Neural crest cell (in vitro differentiated cells): Measurements from ENCODE around the gene MVB12B. TPM values are rescaled to one million over a fixed set of nuclear protein-coding genes. Genes with fewer than 3 reads are reported as not detected.

Source experiments
- DNase-seq: peaks from one replicate; pipeline ENCODE4 v3.0.0; 2021; ENCODE audit warnings: low read depth, mixed read lengths, low spot score
- H3K27ac Mint-ChIP-seq: one replicate; pipeline ENCODE4 v1.8.0; 2021; ENCODE audit warnings: mild to moderate bottlenecking, mixed read lengths; ENCODE audit not compliant: unreplicated experiment
- H3K27me3 Mint-ChIP-seq: 2 replicates; pipeline ENCODE4 v1.8.0; 2021; ENCODE audit warnings: low read depth, mild to moderate bottlenecking, mixed read lengths
- H3K36me3 Mint-ChIP-seq: 2 replicates; pipeline ENCODE4 v1.8.0; 2021; ENCODE audit warnings: low read depth, mild to moderate bottlenecking, mixed read lengths
- H3K4me1 Mint-ChIP-seq: 2 replicates; pipeline ENCODE4 v1.8.0; 2021; ENCODE audit warnings: mixed read lengths
- H3K4me3 Mint-ChIP-seq: one replicate; pipeline ENCODE4 v1.8.0; 2021; ENCODE audit warnings: mild to moderate bottlenecking, mixed read lengths
- H3K9me3 Mint-ChIP-seq: 2 replicates; pipeline ENCODE4 v1.8.0; 2021; ENCODE audit warnings: mixed read lengths
- total RNA-seq: library from RNA; stranded (reverse); gene quantifications from 2 replicates; pipeline ENCODE4 v1.2.1, GENCODE V29; 2021
- TF ChIP-seq, protein P1 (sequence below): fragments of 200-600 bp; sonication (generic); conservative IDR thresholded peaks from 2 replicates; pipeline ENCODE4 v1.5.0; 2021; ENCODE audit warnings: antibody characterized with exemption, mild to moderate bottlenecking

The MVB12B gene
- total RNA-seq, 1 donor from 2014 or later: 68.1 TPM

- Mint-ChIP-seq H3K4me1 (peaks cover 66% of the 10 kb centered on the region), H3K4me3 (no peak overlapping the region), H3K9me3 (no peaks in the 10 kb centered on the region), H3K27me3 (peaks cover 41% of the 10 kb centered on the region), H3K36me3 (no peaks in the 10 kb centered on the region), H3K27ac (no peak overlapping the region)
- TF ChIP-seq, protein P1, sequence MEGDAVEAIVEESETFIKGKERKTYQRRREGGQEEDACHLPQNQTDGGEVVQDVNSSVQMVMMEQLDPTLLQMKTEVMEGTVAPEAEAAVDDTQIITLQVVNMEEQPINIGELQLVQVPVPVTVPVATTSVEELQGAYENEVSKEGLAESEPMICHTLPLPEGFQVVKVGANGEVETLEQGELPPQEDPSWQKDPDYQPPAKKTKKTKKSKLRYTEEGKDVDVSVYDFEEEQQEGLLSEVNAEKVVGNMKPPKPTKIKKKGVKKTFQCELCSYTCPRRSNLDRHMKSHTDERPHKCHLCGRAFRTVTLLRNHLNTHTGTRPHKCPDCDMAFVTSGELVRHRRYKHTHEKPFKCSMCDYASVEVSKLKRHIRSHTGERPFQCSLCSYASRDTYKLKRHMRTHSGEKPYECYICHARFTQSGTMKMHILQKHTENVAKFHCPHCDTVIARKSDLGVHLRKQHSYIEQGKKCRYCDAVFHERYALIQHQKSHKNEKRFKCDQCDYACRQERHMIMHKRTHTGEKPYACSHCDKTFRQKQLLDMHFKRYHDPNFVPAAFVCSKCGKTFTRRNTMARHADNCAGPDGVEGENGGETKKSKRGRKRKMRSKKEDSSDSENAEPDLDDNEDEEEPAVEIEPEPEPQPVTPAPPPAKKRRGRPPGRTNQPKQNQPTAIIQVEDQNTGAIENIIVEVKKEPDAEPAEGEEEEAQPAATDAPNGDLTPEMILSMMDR: no peak
- DNase-seq: no peak
These were observed 193.2 kb downstream of the MVB12B start for GRCh38 chr9:126519660-126520420.

DNA sequence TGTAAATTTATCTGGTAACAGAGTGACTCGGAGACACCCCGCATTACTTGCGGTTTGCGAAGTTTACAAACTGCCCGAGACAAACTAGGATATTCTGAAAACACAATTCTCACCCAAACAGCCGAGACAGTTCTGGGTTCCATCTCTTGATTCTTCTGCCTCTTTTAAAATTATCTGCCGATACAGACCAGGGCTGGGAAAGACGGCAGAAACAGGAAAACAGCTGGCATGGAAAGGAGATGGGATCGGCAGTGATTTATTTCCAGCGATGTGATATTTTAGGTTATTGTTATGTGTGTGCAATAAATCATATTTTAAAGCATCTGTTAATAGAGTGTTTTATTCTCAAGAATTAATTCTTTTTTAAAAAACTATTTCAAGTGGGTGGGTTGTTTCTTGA is 193.8 kb downstream of the MVB12B start:
- Mint-ChIP-seq H3K36me3 (no peaks in the 10 kb centered on the region), H3K27ac (no peak overlapping the region), H3K9me3 (no peaks in the 10 kb centered on the region), H3K4me3 (no peak overlapping the region), H3K27me3 (peaks cover 37% of the 10 kb centered on the region), H3K4me1 (peaks cover 62% of the 10 kb centered on the region)
- TF ChIP-seq, protein P1: no peak
- no peak for DNase-seq

DNA sequence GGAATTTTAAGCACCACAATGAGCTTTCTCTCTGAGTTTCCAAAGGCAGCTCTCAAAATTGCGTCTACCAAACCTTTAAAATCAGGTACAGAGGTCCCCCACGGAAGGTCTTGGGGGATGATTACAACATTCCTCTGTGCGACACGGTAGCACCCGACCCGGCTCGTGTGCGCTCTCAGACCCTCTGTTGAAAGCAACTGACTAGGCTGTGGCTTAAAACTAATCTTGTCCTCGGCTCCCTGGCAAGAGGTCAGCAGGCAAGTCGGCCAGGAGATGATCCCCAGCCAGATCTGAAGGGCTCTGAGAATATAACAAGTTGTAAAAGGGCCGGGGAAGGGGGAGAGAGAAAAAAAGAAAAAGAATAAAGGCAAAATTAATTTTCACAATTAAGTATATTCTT is 194.5 kb downstream of the MVB12B start:
- Mint-ChIP-seq H3K4me1 (peaks cover 62% of the 10 kb centered on the region), H3K36me3 (no peaks in the 10 kb centered on the region), H3K4me3 (peak overlapping the region; percentile 13), H3K27me3 (peaks cover 37% of the 10 kb centered on the region), H3K9me3 (no peaks in the 10 kb centered on the region), H3K27ac (peak overlapping the region; percentile 50)
- DNase-seq: no peak
- TF ChIP-seq, protein P1: no peak

DNA sequence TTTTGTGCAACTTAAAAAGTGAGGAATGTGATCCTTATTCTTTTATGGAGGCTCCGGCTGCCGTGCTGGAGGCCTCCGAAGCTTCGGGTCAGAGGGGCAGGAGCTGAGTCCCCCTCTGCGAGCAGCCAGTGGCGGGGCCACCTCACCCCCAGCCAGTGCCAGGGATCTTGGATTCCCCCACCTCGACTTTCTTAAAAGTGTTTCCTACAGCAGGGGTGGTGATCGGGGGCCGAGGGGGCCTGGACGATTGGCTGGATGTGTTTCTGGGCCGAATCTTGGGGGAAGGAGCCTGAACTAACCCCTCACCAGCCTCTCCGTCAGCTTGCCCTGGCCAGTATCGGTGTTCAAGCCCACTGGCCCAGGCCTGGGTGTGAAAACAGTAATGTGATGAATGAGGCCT is 194.9 kb downstream of the MVB12B start:
- TF ChIP-seq, protein P1: no peak
- Mint-ChIP-seq H3K27me3 (peaks cover 34% of the 10 kb centered on the region), H3K9me3 (no peaks in the 10 kb centered on the region)

DNA sequence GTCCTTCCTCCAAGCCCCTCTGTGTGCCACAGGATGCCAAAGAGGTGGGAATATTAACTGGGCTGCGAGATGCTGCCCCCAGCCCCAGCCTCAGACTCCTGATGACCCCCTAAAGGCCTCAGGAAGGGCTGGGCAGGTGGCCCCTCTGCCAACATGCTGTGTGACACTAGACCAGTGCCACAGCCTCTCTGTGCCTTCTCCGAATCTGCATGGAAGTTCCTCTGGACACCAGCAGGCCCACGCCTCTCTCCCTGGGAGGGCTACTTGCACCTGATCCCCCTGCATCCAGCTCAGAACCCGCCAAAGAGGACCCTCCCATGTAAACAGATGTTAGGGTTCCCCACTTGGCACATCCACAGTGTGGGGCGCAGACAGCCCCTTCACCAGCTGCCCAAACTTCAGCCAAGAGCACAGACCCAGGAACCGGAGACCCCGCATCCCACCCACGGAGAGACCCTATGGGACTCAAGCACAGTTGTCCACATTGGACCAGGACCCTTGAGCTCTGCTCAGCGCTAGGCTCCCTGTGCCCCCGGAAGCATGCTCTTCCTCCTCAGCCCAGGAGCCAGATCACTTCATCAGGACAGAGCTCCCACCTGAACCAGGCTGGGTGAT is 195.5 kb downstream of the MVB12B start:
- H3K9me3 Mint-ChIP-seq: no peaks in the 10 kb centered on the region
- H3K27me3 Mint-ChIP-seq: peaks cover 29% of the 10 kb centered on the region
- peak overlapping the region; percentile 50 for H3K27ac Mint-ChIP-seq
- no peak overlapping the region for H3K4me3 Mint-ChIP-seq
- H3K36me3 Mint-ChIP-seq: no peaks in the 10 kb centered on the region
- TF ChIP-seq, protein P1: no peak
- H3K4me1 Mint-ChIP-seq: peaks cover 54% of the 10 kb centered on the region
- DNase-seq: no peak

More for the DNA sequence above, 194.9 kb downstream of the MVB12B start:
- Mint-ChIP-seq H3K36me3 (no peaks in the 10 kb centered on the region), H3K4me1 (peaks cover 58% of the 10 kb centered on the region), H3K4me3 (peak overlapping the region; percentile 13), H3K27ac (peak overlapping the region; percentile 50)
- no peak for DNase-seq
